ENCODE measurements around the gene LRIG1.

GRCh38 chr3:66399529-66400232 lies 101.1 kb downstream of the LRIG1 start:
- TF ChIP-seq POLR2A (IDR thresholded peaks at IDR 0.05) (no peak), CTCF (IDR thresholded peaks at IDR 0.05) (no peak), POLR2AphosphoS5 (IDR thresholded peaks at IDR 0.05) (no peak)

All from breast epithelium (tissue), 3 donors.